HG02642 (cell line): ENCODE results near the gene NDUFAF4.

Experiments
- ATAC-seq: cut with Tn5 transposase; IDR thresholded peaks from one replicate; pipeline ENCODE4 v1.9.1; 2021; ENCODE audit warnings: mild to moderate bottlenecking; ENCODE audit not compliant: unreplicated experiment, poor library complexity

The NDUFAF4 gene

DNA sequence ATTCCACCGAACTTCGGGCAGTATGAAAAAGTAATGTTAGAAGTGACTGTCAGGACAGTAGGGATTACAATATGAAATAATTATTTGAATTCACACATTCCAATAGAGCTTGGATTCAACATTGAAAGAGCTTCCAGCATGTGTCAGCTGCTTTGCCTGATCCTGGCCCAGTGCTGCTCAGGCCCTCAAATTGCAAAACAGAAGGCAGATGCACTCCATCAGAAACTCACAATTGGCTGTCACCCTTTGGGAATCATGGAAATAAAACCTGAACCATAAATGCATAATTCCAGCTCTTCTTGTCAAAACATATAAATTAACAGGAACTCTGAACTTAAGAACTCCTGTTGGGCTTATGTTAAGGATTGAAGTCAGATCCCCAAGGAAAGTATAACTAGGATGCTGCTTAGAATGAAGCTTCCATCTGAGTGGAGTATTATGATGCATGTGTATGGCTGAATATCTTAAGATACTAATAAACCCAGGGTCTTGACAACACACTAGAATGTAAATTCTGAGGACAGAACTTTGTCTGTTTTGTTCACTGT is 1.8 kb upstream of the NDUFAF4 start:
- no peak for ATAC-seq

DNA sequence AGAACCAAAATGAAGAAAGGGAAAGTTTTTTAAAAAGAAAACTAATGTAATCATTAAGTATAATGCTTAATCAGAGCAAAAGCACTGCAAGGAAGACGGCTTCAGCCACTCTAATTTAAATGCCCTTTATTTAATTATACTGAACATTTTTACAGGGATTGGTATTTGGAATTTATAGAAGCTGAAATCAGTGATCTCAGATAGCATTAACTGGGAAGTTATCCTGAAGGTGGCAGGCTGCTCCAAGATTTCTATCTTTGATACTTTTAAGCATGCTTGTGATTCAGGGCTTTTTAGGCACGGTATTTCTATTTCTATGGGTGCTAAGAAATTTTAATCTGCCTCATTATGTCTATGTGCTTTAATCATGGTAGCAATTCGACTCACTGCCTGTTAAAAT is 1.3 kb upstream of the NDUFAF4 start:
- no peak for ATAC-seq

DNA sequence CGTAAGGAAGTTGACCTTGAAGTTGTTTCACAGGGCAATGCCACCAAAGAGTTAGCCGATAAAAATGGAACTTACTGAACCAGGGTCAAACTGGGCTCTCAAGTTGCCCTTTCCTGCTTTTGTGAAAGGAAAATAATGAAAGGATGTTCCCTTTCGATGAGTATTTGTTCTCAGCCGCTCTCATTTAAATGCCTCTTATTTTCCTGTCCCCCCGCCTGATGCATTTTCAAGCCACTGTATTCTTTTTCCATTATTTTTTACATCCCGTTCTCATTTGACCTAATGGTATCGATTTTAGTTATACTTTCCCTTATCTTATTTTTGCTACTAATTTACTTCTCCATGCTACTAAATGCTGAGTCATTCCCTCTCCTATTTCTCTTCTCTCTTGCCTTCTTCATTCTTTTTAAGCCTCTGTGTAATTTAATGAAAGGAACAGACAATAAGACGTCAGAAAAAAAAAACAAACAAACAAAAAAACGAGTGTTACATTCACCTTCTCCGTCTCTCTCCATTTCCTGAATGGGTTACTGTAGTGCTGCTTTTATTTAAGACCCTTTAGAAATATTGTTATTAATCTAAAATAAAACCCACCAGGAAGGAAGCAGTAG is 655 bp upstream of the NDUFAF4 start:
- ATAC-seq, result no peak

DNA sequence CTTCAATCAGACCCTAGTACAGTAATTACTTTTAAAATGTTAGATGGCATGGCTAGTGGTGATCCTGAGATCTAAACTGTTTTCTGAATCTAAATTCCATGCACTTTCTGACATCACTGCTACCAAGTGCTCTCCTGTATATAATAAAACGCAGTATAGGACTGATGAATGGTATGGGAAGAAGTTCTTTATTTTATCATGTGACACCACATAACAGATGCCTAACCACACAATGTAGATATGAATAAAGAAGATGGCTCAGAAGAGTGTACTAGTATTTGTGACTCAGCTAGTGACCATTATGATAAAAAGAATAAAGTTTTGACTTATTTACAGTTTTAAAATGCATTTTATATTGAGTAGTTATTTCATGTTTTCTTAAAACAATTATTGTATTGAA is 8.5 kb downstream of the NDUFAF4 start:
- ATAC-seq, result no peak

DNA sequence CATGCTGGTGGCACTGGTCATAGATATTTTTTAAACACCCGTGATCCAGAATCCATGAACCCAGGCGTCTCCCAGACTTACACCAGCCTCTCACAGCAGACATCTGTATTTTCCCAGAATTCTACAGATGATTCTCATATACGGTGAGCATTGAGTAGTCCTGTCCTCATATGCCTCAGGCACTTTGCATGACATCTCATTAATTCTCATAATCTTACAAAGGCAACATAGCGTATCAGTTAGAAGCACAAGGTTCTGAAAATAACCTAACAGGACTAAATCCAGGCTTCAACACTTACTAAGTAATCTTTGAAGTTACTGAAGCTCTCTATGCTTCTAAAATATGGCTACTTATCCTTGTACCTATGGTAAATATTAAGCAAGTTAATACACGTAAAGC is 8.9 kb downstream of the NDUFAF4 start:
- no peak for ATAC-seq

DNA sequence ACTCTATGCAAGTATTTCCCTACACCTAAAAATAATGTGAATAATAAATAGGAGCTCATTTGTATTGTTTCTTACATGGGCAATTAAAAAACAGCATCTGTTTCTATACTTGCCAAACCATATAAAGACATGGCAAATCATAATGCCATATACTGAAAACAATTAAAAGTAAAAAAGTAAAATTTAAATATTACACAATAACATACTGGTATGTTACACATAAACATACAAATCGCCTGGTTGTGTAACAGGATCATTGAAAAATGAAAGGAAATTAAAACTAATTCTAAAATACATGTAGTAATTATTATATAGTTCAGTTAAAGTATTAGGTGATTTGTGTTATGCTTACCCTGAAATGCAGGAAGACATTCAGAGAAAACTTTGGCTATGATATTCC is 11.2 kb downstream of the NDUFAF4 start:
- ATAC-seq, result no peak

DNA sequence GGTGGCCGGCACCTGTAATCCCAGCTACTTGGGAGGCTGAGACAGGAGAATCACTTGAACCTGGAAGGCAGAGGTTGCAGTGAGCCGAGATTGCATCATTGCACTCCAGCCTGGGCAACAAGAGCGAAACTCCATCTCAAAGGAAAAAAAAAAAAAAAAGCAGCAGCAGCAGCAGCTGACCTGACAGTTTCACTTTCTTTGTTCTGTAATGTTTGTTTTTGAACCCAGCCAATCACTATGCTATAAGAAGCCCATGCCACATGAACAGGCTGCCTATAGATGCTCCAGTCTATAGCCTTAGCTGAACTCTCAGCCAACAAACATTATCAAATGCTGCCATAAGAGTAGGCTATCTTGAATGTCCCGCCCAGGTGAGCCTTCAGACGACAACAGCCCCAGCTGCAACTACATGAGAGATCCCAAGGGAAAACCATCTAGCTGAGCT is 12.5 kb downstream of the NDUFAF4 start:
- ATAC-seq, result peak; percentile 91

DNA sequence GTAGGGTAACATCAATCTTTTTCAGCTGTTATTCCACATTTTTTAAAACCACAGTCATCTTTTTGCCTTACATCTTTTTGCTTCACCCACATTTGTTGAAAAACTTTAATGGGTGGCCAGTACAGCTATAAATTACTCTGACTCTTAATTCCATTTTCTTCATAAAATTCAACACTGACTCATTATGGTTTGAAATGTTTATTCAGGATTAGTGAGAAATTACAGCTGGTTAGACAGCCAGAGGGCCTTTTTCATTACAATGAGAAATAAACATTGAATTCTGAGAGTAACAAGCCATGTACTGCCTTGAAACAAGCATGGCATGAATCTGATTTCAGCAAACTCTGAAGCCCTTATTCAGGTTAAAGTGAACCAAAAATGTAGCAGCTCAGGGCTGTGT is 19.5 kb downstream of the NDUFAF4 start:
- no peak for ATAC-seq

DNA sequence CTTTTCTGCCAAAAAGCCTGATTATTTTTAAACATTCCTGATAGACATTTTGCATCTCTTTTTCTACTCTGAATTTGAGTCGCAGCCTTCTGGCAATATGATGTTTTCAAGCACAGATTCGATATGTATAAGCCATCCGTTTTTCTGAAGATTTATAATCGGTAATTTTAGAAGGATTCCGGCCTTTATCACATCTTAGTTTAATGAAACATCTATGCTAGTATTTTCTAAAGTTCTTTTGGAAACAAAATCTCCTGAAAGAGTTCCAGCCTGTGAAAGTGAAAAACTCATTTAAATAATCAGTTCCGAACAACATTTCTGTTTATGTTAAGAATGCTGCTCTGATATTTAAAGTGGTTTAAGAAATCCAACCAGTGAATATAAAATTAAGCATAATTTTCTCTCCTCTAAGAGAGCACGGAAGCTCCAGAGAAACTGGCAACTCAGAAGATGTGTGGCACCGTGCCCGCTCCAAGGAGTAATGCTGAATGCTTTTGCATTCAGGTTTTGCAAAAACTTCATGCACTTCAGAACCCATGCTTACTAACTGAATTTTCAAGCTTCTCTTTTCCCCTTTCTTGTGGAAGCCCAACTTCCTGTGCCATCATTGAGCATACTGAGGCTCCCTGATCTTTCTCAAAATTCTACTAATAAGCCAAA is 20.7 kb downstream of the NDUFAF4 start:
- ATAC-seq, result no peak

DNA sequence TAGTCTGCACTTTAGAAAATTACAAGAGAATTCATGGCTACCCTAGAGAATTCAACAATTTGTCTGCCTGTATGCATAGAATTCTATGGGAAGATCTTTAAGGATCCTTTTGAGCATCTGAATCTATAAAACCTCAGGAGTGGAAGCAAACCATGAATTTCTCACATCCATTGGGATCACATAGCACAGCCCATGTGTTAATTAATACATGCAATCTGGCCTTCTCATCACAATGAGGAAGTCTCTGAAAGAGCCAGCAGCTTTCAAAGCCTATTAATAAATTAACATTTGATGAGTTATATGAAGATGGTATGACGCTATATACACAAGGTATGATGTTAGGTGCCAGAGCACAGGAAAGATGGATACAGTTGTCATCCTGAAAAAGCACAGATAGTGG is 24.7 kb downstream of the NDUFAF4 start:
- no peak for ATAC-seq

DNA sequence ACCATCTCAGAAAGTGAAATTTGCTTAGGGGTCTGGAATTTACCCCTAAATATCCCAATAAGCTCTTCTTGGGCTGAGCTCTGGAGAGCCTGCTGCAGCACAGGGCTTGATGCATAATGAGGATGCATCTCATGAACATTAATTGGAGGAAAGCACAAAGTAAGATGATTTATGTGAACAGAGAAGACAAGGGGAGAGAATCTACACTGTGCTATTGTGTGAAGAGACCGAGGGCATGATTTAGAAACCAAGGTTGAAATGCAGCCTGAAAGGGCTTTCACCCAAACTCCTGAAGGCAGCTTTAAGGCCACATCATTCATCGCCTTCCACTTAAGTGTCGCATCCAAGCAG is 32.7 kb downstream of the NDUFAF4 start:
- no peak for ATAC-seq

DNA sequence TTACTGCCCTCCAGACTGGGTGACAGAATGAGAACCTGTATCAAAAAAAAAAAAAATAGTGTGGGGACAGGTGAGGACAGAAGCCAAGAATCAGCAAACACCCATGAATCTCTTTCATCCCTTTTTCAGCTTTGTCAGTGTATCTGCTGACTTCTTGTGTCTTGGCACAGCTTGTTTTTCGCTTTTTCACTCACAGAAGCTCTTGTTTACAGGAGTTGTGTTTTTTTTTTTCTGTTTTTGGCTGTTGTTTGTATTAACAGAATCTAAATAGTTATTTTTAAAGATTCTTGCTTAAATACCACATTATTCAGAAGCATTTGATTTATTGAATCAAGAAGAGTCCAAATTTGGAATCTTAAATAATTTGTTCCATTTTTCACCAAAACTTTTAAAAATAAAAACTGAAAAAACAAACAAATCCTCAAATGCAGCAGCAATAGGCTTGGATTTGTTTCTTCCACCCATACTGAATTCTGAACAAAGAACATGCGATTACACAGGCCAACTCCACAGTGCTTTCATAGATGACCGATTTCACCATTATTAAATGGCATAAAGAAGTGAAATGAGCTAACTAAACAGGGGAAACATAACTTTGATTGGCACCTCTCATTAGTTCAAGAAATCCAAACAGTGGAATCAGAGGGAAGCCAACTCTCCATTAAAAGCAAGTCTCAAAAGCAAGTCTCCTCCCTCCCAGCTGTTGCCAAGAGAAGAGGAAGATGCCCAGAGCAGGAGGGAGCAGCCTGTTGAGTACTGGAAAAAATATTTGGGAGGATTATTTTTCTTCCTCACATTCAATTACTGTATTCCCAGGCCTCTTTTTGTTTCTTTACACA is 33.3 kb downstream of the NDUFAF4 start:
- no peak for ATAC-seq

DNA sequence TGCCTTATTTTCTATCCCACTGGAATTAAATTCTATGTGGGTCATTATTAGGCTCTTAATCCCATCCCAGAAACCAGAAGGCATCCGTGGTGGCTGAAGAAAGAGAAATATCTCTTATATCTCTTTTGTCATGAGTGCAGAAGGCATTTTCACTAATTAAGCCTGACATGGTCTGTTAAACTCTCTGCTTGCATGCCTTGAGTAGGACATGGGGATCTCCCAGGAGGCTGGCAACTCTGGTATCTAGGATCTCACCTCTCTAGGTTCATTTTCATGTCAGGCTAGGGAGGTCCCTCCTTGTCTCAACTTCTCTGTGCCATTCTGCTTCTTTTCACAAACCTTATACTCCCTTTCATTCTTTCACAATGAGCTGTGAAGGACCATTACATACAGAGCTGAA is 35.1 kb downstream of the NDUFAF4 start:
- no peak for ATAC-seq

DNA sequence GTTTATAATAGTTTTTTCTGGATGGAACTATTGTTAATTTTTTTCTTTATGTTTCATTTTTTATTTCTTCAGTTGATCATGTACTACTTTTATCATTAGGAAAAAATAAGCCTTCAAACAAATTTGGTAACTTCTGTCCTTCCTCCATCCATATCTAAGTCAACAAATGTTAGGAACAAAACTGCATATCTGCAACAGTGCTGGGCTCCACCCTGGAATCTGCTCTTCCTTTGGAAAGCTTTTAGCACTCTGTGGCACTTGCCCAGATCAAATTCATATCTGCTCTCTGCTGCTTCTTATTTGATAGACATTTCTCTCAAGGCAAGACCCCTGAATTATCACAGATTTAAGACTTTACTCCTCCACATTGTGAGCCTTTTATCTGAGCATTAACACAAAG is 36.1 kb downstream of the NDUFAF4 start:
- no peak for ATAC-seq

DNA sequence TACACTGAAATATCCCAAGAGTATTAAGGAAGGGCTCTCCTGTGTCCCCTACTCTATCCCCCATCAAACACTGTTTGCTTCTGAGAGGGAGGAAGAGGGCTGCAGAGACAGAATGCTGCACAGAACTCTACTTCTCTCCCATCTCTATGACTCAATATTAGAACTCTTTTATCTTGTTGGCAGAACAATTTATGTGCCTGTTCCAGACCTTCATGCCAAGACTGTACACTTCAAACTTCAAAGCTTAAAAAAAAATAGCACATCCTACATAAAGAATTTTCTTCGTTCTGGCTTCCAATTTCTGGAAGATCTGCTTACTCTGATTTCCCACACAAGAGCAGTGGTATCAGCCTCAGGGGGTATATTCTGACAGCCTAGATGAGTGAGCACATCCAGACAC is 40.8 kb downstream of the NDUFAF4 start:
- ATAC-seq, result no peak

DNA sequence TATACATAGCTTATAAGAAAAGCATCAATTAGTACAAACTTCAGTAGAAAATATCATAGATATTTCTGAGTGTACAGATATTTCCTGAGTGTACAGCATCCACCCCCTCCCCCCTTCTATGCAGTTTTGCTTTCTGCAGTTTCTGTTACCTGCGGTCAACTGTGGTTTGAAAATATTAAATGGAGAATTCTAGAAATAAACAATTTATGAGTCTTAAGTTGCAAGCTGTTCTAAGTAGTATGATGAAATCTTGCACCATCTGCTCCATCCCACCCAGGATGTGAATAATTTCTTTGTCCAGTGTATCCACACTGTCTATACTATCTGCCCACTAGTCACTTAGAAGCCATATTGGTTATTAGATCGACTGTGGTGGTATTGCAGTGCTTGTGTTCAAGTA is 44.6 kb downstream of the NDUFAF4 start:
- ATAC-seq, result no peak

DNA sequence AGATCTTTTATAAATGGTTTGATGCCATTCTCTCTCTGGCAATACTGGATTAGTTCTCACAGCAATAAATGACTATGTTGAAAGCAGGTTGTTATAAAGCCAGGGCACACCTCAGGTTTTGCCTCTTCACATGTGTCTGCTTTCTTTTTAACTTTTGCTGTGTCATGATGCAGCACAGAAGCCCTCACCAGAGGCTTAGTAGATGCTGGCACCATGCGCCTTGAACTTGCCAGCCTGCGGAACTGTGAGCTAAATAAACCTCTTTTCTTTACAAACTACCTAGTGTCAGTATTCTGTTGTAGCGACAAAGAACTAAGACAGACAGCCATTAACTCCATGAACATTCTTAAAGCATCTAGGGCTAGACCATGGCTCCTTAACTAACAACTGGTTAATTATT is 45.1 kb downstream of the NDUFAF4 start:
- ATAC-seq, result no peak

DNA sequence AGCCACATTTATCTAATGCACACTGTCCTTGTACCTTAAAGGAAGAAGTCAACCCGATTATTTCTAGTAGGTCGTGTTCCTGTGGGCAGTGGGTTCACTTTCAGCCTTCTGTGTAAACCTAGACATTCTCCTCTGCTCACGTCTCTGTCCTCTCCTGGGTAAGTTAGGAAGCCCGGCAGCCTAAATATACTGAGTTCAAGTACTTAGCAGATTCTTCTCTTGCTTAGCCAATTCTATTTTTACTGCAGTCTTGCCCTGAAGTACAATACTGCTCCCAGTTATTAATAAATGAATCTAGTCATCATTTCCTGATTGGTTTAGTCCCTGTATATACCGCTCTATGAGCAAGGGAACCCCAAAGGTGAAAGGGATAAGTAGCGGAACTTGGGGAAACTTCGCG is 45.8 kb downstream of the NDUFAF4 start:
- ATAC-seq, result no peak

DNA sequence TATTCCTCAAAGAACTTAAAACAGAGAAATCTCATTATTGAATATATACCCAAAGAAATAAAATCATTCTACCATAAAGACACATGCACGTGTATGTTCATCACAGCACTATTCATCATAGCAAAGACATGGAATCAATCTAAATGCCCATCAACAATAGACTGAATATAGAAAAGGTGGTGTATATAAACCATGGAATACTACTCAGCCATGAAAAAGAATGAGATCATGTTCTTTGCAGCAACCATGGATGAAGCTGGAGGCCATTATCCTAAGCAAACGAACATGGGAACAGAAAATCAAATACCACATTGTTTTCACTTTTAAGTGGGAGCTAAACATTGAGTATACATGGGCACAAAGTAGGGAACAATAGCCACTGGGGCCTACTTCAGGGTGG is 48.1 kb downstream of the NDUFAF4 start:
- ATAC-seq, result no peak

DNA sequence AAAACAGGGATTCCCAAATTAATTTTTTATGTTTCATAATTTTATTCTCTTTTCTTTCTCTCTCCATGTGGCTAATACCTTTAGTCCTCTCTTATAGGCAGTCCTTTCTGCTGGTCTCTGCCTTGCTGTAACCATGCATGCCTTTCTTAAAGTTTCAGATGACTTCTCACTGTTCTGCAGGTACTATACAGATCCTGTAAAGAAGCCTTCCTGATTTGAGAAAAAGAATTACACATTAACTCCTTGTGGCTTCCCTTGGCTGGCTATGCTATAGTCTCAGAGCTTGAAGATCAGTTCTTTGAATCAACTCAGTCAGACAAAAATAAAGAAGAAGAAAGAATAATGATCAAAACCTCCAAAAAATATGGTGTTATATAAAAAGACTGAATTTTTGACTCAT is 53.2 kb downstream of the NDUFAF4 start:
- ATAC-seq, result no peak

DNA sequence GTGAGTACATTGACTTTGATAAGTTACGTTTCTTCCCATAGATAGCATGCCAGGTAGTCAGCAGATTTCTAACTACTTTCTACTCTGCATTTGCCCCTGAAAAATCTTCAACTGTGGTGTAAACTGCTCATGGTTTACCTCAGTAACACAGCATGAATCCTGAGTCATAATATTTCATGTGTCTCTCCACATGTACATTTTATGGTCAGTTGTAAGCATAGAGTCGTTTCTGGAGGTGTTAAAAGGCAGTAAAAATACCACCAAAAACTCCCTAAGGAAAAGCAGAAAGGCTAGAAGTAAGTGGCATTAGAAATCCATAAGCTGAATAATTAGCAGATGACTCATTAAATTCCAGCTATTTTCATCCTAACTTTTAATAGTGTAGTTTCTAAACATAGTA is 56.3 kb downstream of the NDUFAF4 start:
- ATAC-seq, result no peak
